HepG2 (cell line): ENCODE results near the gene PKIB. TPM values are rescaled to one million over a fixed set of nuclear protein-coding genes. Genes with fewer than 3 reads are reported as not detected.
A peak's percentile ranks its signal among the peaks of the same experiment; 100 is the strongest.

Source experiments
- ATAC-seq: fragments of 200-7000 bp; cut with Tn5 transposase; 3 replicates; pipeline ENCODE4 v1.9.1; 2020; ENCODE audit warnings: mild to moderate bottlenecking, moderate library complexity
- BruUV-seq: library from RNA; stranded (reverse); fragments of 400-500 nt; replicated peaks from 2 replicates; lab custom pipeline; 2021; lab: Mats Ljungman, UMichigan
- CTCF ChIA-PET: fragments of 300-600 bp; formaldehyde crosslinking; extraction: SDS; loops from one replicate; lab custom pipeline; 2021; ENCODE audit warnings: low total read pairs, inconsistent platforms, low intra/inter-chr PET ratio; lab: Yijun Ruan, JAX
- POLR2A ChIA-PET: fragments of 350-600 bp; sonication (Branson Sonifier 250); formaldehyde crosslinking; loops from one replicate; lab custom pipeline; 2020; ENCODE audit warnings: antibody characterized with exemption, inconsistent platforms; lab: Yijun Ruan, JAX
- DNase-seq: peaks from one replicate; pipeline ENCODE4 v3.0.0-alpha.2; 2015; ENCODE audit warnings: low spot score
- FAIRE-seq: peaks from 3 replicates; lab custom pipeline; 2011; peaks lifted over from hg19 to GRCh38; lab: Jason Lieb, UNC
- H2AFZ ChIP-seq: one replicate; pipeline ENCODE4 v1.6.1; 2011; ENCODE audit warnings: low read length, inconsistent platforms
- H3K27ac ChIP-seq: fragments of 300-600 bp; 3 replicates; pipeline ENCODE4 v1.8.0; 2011; ENCODE audit warnings: mixed run types, mild to moderate bottlenecking, mixed read lengths, low read length, inconsistent platforms; ENCODE audit not compliant: insufficient read depth; ENCODE audit errors: extremely low read length
- H3K27me3 ChIP-seq, 2 experiments: fragments of 200-600 bp in 1 of 2; 2 replicates in 1 of 2; 3 replicates in 1 of 2; pipeline versions ENCODE4 v1.6.0 to v1.8.0; 2011; ENCODE audit warnings: low read length in 2 of 2, mild to moderate bottlenecking in 2 of 2, moderate library complexity in 2 of 2, inconsistent platforms in 1 of 2; ENCODE audit not compliant: insufficient read depth in 2 of 2, control insufficient read depth in 1 of 2
- H3K36me3 ChIP-seq, 2 experiments: fragments of 200-600 bp in 1 of 2; replicated peaks in 1 of 2; 2 replicates in 1 of 2; 3 replicates in 1 of 2; pipeline versions ENCODE4 v1.5.1 to v1.8.0; 2011; ENCODE audit warnings: low read length in 2 of 2, inconsistent platforms in 1 of 2; ENCODE audit not compliant: insufficient read depth in 2 of 2, control insufficient read depth in 1 of 2
- H3K4me1 ChIP-seq: 2 replicates; pipeline ENCODE4 v1.5.1; 2012; ENCODE audit warnings: low read length, inconsistent platforms; ENCODE audit not compliant: insufficient read depth
- H3K4me2 ChIP-seq: 2 replicates; pipeline ENCODE4 v1.6.0; 2011; ENCODE audit warnings: low read depth, low read length, inconsistent platforms
- H3K4me3 ChIP-seq, 3 experiments: fragments of 200-600 bp in 1 of 3; sonication (generic), shearing (Covaris generic) in 1 of 3; replicated peaks in 1 of 3; 2 replicates each; pipeline ENCODE4 v1.5.1; 2011 to 2016; ENCODE audit warnings: low read length in 3 of 3, inconsistent platforms in 2 of 3, low read depth in 2 of 3, mild to moderate bottlenecking in 2 of 3, control low read depth in 1 of 3, mixed read lengths in 1 of 3; ENCODE audit not compliant: insufficient read depth in 1 of 3
- H3K79me2 ChIP-seq: one replicate; pipeline ENCODE4 v1.6.1; 2011; ENCODE audit warnings: low read length, inconsistent platforms; ENCODE audit not compliant: insufficient read depth
- H3K9ac ChIP-seq: 2 replicates; pipeline ENCODE4 v1.6.0; 2011; ENCODE audit warnings: mild to moderate bottlenecking, low read depth, low read length, inconsistent platforms; ENCODE audit not compliant: insufficient read depth
- H3K9me3 ChIP-seq: 2 replicates; pipeline ENCODE4 v1.5.1; 2012; ENCODE audit warnings: mild to moderate bottlenecking, low read length
- H4K20me1 ChIP-seq: 2 replicates; pipeline ENCODE4 v1.6.0; 2011; ENCODE audit warnings: inconsistent platforms, mild to moderate bottlenecking, low read length, moderate library complexity; ENCODE audit not compliant: insufficient read depth
- ARID4A ChIP-seq: sonication (generic); formaldehyde crosslinking; IDR thresholded peaks from 2 replicates; pipeline ENCODE4 v1.5.0; 2020; ENCODE audit warnings: mild to moderate bottlenecking, missing genetic modification reagents, borderline replicate concordance
- EP300 ChIP-seq, 3 experiments: sonication (generic) in 1 of 3; formaldehyde crosslinking in 1 of 3; IDR thresholded peaks; 2 replicates each; pipeline versions ENCODE4 v1.5.1 to v1.6.1; 2011 to 2020; ENCODE audit warnings: low read depth in 2 of 3, low read length in 2 of 3, borderline replicate concordance in 1 of 3, improper control_type of control experiment in 1 of 3, mild to moderate bottlenecking in 1 of 3, missing genetic modification reagents in 1 of 3, moderate library complexity in 1 of 3
- HDAC6 ChIP-seq: fragments of 200-600 bp; sonication (generic); IDR thresholded peaks from 2 replicates; pipeline ENCODE4 v1.7.0; 2017; ENCODE audit warnings: mild to moderate bottlenecking, antibody characterized with exemption, low read length, low read depth
- JUNB ChIP-seq: sonication (generic); formaldehyde crosslinking; IDR thresholded peaks from 2 replicates; pipeline ENCODE4 v1.8.0; 2022; ENCODE audit warnings: missing genetic modification reagents, mild to moderate bottlenecking, borderline replicate concordance
- MTERF4 ChIP-seq: sonication (generic); formaldehyde crosslinking; IDR thresholded peaks from 2 replicates; pipeline ENCODE4 v1.8.0; 2023; ENCODE audit warnings: mild to moderate bottlenecking, missing genetic modification reagents
- NFE2L2 ChIP-seq: fragments of 150-350 bp; IDR thresholded peaks from 2 replicates; pipeline ENCODE4 v1.6.1; 2014; ENCODE audit warnings: low read length
- NR2F2 ChIP-seq: IDR thresholded peaks from 2 replicates; pipeline ENCODE4 v1.6.1; 2012; ENCODE audit warnings: low read depth, inconsistent platforms, borderline replicate concordance
- PAF1 ChIP-seq: IDR thresholded peaks from 2 replicates; pipeline ENCODE4 v1.6.1; 2016; ENCODE audit warnings: missing genetic modification reagents, missing compliant biosample characterization
- PPARG ChIP-seq: conservative IDR thresholded peaks from 2 replicates; pipeline ENCODE4 v1.6.1; 2016; ENCODE audit warnings: missing biosample characterization, missing genetic modification reagents
- RXRB ChIP-seq: IDR thresholded peaks from 2 replicates; pipeline ENCODE4 v1.6.1; 2016; ENCODE audit warnings: borderline replicate concordance, missing genetic modification reagents, missing compliant biosample characterization
- SAP130 ChIP-seq: IDR thresholded peaks from 2 replicates; pipeline ENCODE4 v1.6.1; 2016; ENCODE audit warnings: low read depth
- TAF15 ChIP-seq: fragments of 200-400 bp; formaldehyde crosslinking; IDR thresholded peaks from one replicate; pipeline ENCODE4 v1.6.1; 2018; ENCODE audit warnings: mild to moderate bottlenecking, low read depth, low read length; ENCODE audit not compliant: poor library complexity, severe bottlenecking
- U2AF1 ChIP-seq: fragments of 200-400 bp; formaldehyde crosslinking; optimal IDR thresholded peaks from 2 replicates; pipeline ENCODE3; 2017; ENCODE audit warnings: mild to moderate bottlenecking, low read depth, low read length
- ZNF275 ChIP-seq: sonication (generic); formaldehyde crosslinking; IDR thresholded peaks from 2 replicates; pipeline ENCODE4 v1.8.0; 2022; ENCODE audit warnings: missing genetic modification reagents, mild to moderate bottlenecking, inconsistent platforms, borderline replicate concordance
- WGBS: methylation state at CpG from one replicate; pipeline ENCODE4 v1.1.6; 2017; ENCODE audit warnings: low lambda C conversion rate; 5-methylcytosine and 5-hydroxymethylcytosine counted together
- in situ Hi-C: cut with HindIII; loops from 2 replicates; pipeline ENCODE4 v1.10.0; 2017; ENCODE audit warnings: low pct_unique_long_range_greater_than_20kb; ENCODE audit not compliant: extremely low pct_ligation_motif_present
- intact Hi-C: fragments of 100-400 bp; cut with micrococcal nuclease; formaldehyde crosslinking; loops from one replicate; pipeline ENCODE4 v1.10.0; 2022; ENCODE audit not compliant: unreplicated experiment
- polyA plus RNA-seq, 8 experiments: library from polyadenylated mRNA; depleted of rRNA in 3 of 8; stranded (reverse) in 7 of 8; unstranded in 1 of 8; fragments of >200 nt; fragmentation: Illumina TruSeq in 4 of 8; extraction: Trizol in 4 of 8; gene quantifications; 2 replicates each; pipeline versions ENCODE4 v1.2.1 to v1.2.3, GENCODE V29; 2011 to 2016; ENCODE audit warnings: low read depth in 4 of 8, missing spikeins in 1 of 8, mixed read lengths in 1 of 8; ENCODE audit not compliant: insufficient read depth in 1 of 8
- total RNA-seq, 5 experiments: library from RNA; depleted of rRNA; stranded (reverse); fragments of >200 nt; fragmentation: Illumina TruSeq; extraction: Trizol; gene quantifications; 2 replicates each; pipeline ENCODE4 v1.2.3, GENCODE V29; 2016; ENCODE audit warnings: low read depth in 1 of 5
- TF ChIP-seq, protein P1 (sequence below): IDR thresholded peaks from 2 replicates; pipeline ENCODE4 v1.6.1; 2016; ENCODE audit warnings: missing biosample characterization, missing genetic modification reagents, low read depth

PKIB gene
- total and polyA plus RNA-seq, 2 of the 13 experiments (the other 11 are each of a cell fraction or from before 2014, with no cell fraction given) = 1.4 to 1.5 TPM

DNA sequence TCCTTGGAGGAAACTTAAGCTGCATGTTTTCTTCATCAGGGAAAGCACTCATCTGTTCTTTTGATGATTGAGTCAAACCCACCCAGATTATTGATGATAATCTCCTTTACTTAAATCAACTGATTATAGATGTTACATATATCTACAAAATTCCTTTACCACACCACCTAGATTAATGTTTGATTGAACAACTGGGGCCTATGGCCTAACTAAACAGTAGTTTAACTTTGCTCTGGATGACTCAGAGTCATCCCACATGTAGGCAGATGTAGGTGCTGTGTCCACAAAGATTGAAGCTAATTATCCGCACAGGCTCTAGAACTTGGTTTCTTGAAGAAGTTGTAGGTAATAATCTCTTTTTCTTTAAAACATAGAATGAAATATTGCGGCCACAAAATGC is 42.2 kb downstream of the PKIB start (continued):
- TF ChIP-seq RXRB (CRISPR knock-in tag) = peak; percentile 62; the same call in 1 of the 2 replicates
- TF ChIP-seq JUNB (CRISPR knock-in tag) = no peak
- TF ChIP-seq EP300 (IDR thresholded peaks at IDR 0.05; ENCODE audit: low read depth in 2 of 2, low read length in 2 of 2) = peak in 1 of 2 experiments; percentile 45; a peak in 2 of 4 replicates
- no peak for TF ChIP-seq EP300 (CRISPR knock-in tag; IDR thresholded peaks at IDR 0.05; ENCODE audit: borderline replicate concordance)
- 0 out of 2 replicates have a peak, but pooled peaks have one; percentile 20 for TF ChIP-seq SAP130 (CRISPR knock-in tag)
- no peak for TF ChIP-seq NFE2L2
- TF ChIP-seq TAF15 = no peak
- peak; percentile 87 for TF ChIP-seq PPARG (CRISPR knock-in tag)
- TF ChIP-seq, all 625 proteins: peak for 12

- POLR2A ChIA-PET = no interaction called here
- DNase-seq = peak; percentile 11
- no peak overlapping the region for H2AFZ ChIP-seq
- ATAC-seq = peak; percentile 56; the same call in 2 of the 3 replicates
- CTCF ChIA-PET = no interaction called here
- no peaks in the 10 kb centered on the region for H3K27me3 ChIP-seq
- H3K27ac ChIP-seq = no peak overlapping the region
- in situ Hi-C loops (no loop called here), intact Hi-C loops (no loop called here)
- 44% methylated on average over 2 of the region's 2 CpGs for WGBS
- no peaks in the 10 kb centered on the region for H3K36me3 ChIP-seq
- no peak overlapping the region for H3K4me3 ChIP-seq
- H4K20me1 ChIP-seq = no peaks in the 10 kb centered on the region
- peaks cover 21% of the 10 kb centered on the region for H3K4me1 ChIP-seq
- BruUV-seq = no TSS peak
- H3K4me2 ChIP-seq = no peak overlapping the region
- H3K9me3 ChIP-seq = no peaks in the 10 kb centered on the region
- no peak overlapping the region for H3K9ac ChIP-seq
- no peak for FAIRE-seq
- H3K79me2 ChIP-seq = no peaks in the 10 kb centered on the region
- TF ChIP-seq MTERF4 (no peak), ARID4A (CRISPR knock-in tag) (no peak), PAF1 (no peak), ZNF275 (CRISPR knock-in tag) (no peak), U2AF1 (no peak), NR2F2 (no peak), HDAC6 (no peak)
- TF ChIP-seq, protein P1, sequence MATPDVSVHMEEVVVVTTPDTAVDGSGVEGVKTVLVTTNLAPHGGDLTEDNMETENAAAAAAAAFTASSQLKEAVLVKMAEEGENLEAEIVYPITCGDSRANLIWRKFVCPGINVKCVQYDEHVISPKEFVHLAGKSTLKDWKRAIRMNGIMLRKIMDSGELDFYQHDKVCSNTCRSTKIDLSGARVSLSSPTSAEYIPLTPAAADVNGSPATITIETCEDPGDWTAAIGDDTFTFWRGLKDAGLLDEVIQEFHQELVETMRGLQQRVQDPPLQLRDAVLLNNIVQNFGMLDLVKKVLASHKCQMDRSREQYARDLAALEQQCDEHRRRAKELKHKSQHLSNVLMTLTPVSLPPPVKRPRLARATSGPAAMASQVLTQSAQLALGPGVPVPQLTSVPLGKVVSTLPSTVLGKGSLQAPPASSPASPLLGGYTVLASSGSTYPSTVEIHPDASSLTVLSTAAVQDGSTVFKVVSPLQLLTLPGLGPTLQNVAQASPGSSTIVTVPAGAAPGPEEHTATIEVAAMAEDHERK (CRISPR knock-in tag) = no peak
These were observed 42.9 kb downstream of the PKIB start for GRCh38 chr6:122653094-122653493.
